ENCODE measurements around the gene RIOK1. TPM values are rescaled to one million over a fixed set of nuclear protein-coding genes. Genes with fewer than 3 reads are reported as not detected.
A peak's percentile ranks its signal among the peaks of the same experiment; 100 is the strongest.

Gene RIOK1
- total RNA-seq, 1 experiment from 2014 or later: 39.0 TPM

DNA sequence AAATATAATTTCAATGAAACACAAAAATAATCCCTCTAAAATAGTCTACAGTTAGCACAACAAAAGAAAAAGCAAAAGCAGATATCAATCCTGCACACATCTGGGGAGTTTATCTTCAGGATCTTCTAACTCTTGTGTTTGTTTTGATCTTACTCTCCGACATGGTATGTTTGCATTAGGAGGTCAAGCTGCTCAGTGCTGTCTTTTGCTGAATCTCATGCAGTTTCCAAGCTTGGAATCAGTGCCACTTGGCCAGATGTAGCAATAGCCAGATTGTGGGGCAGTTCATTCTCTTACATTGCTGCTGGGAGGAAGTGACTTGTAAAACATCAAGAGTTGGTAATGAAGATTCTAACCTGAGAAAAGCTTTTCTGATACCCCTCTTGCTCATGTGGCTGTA lies 29.5 kb downstream of the RIOK1 start:
- no TSS peak for BruUV-seq (replicated peaks)
- no peak overlapping the region for H3K4me2 ChIP-seq (ENCODE audit: low read length)
- CTCF ChIA-PET: no interaction called here
- H3K9me2 ChIP-seq (ENCODE audit: insufficient read depth): no peaks in the 10 kb centered on the region
- no peaks in the 10 kb centered on the region for H4K20me1 ChIP-seq (ENCODE audit: insufficient read depth)
- no peak overlapping the region for H2AFZ ChIP-seq (ENCODE audit: low read depth, low read length, poor library complexity, severe bottlenecking)
- RAD21 ChIA-PET (ENCODE audit: low non-redundant PET in 1 of 2, low total read pairs in 2 of 2, uncharacterized antibody in 2 of 2, unreplicated experiment in 2 of 2): no interaction called here
- no peaks in the 10 kb centered on the region for H3K9me3 ChIP-seq (ENCODE audit: control insufficient read depth in 1 of 2, insufficient read depth in 1 of 2, low read depth in 1 of 2, low read length in 2 of 2)
- H3K4me1 ChIP-seq (ENCODE audit: control insufficient read depth in 1 of 2, insufficient read depth in 2 of 2, low read length in 2 of 2): no peaks in the 10 kb centered on the region
- DNase-seq (ENCODE audit: low read depth, low spot score): no peak
- H3K27me3 ChIP-seq (ENCODE audit: insufficient read depth, low read length): no peaks in the 10 kb centered on the region
- ATAC-seq: no peak
- H3K36me3 ChIP-seq (ENCODE audit: control insufficient read depth in 1 of 2, insufficient read depth in 2 of 2, low read length in 2 of 2): peaks cover 20 to 22% of the 10 kb centered on the region in 2 experiments
- TF ChIP-seq REST (IDR thresholded peaks at IDR 0.05; ENCODE audit: low read depth) (no peak), SP1 (IDR thresholded peaks at IDR 0.05; ENCODE audit: low read depth) (no peak), EZH2phosphoT487 (IDR thresholded peaks at IDR 0.05; ENCODE audit: borderline replicate concordance) (no peak), EGR1 (IDR thresholded peaks at IDR 0.05; ENCODE audit: low read depth) (no peak)
- no peak overlapping the region for H3K27ac ChIP-seq (ENCODE audit: low read depth, low read length)
- POLR2A ChIA-PET: no interaction called here
- no peaks in the 10 kb centered on the region for H3K79me2 ChIP-seq (ENCODE audit: insufficient read depth, low read length)
- intact Hi-C loops (cut with micrococcal nuclease): no loop called here
- H3K4me3 ChIP-seq (replicated peaks in 1 of 2; ENCODE audit: low read depth in 1 of 2, low read length in 2 of 2): no peak overlapping the region
- H3K9ac ChIP-seq (ENCODE audit: low read length): no peak overlapping the region

DNA sequence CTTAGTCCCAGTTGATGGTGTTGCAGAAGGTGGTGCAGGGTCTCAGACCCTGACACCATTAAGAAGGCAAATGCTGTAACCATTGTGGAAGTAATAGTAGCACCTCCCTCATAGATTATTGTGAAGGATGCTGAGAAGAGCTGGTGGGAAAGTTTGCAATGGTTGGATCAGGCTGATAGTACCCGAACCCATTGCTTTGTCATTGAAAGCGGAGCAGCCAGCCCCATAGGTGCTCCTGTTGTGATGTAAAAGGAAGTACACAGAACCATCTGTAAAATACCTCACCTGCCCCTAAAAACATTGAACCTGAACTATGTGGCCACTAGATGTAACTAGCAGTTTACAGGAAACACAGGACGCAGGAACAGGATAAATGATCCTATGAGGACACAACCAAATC lies 31.5 kb downstream of the RIOK1 start:
- Histone ChIP-seq H3K4me1 (ENCODE audit: control insufficient read depth in 1 of 2, insufficient read depth in 2 of 2, low read length in 2 of 2) (peaks cover 0 to 3% of the 10 kb centered on the region in 2 experiments; a peak in 1 of 4 replicates), H3K9me2 (ENCODE audit: insufficient read depth) (no peaks in the 10 kb centered on the region), H4K20me1 (ENCODE audit: insufficient read depth) (no peaks in the 10 kb centered on the region), H3K27ac (ENCODE audit: low read depth, low read length) (no peak overlapping the region), H3K9me3 (ENCODE audit: control insufficient read depth in 1 of 2, insufficient read depth in 1 of 2, low read depth in 1 of 2, low read length in 2 of 2) (no peaks in the 10 kb centered on the region), H3K27me3 (ENCODE audit: insufficient read depth, low read length) (no peaks in the 10 kb centered on the region), H3K79me2 (ENCODE audit: insufficient read depth, low read length) (no peaks in the 10 kb centered on the region), H3K4me2 (ENCODE audit: low read length) (no peak overlapping the region), H3K9ac (ENCODE audit: low read length) (no peak overlapping the region), H3K36me3 (ENCODE audit: control insufficient read depth in 1 of 2, insufficient read depth in 2 of 2, low read length in 2 of 2) (peaks cover 9 to 15% of the 10 kb centered on the region in 2 experiments), H2AFZ (ENCODE audit: low read depth, low read length, poor library complexity, severe bottlenecking) (no peak overlapping the region), H3K4me3 (replicated peaks in 1 of 2; ENCODE audit: low read depth in 1 of 2, low read length in 2 of 2) (no peak overlapping the region)
- RAD21 ChIA-PET (ENCODE audit: low non-redundant PET in 1 of 2, low total read pairs in 2 of 2, uncharacterized antibody in 2 of 2, unreplicated experiment in 2 of 2): no interaction called here
- POLR2A ChIA-PET: no interaction called here
- intact Hi-C loops (cut with micrococcal nuclease): no loop called here
- no peak for TF ChIP-seq ATF3 (IDR thresholded peaks at IDR 0.05)
- ATAC-seq (no peak), DNase-seq (ENCODE audit: low read depth, low spot score) (no peak)
- BruUV-seq (replicated peaks): TSS peak; percentile 27
- CTCF ChIA-PET: no interaction called here
